Measurements from ENCODE around the gene CDH15. TPM values are rescaled to one million over a fixed set of nuclear protein-coding genes. Genes with fewer than 3 reads are reported as not detected.

Gene CDH15
- total and polyA plus RNA-seq, 9 of the 15 experiments (the other 6 are each of a cell fraction or from before 2014, with no cell fraction given), result 0.07 to 0.18 TPM; not detected in 7

DNA sequence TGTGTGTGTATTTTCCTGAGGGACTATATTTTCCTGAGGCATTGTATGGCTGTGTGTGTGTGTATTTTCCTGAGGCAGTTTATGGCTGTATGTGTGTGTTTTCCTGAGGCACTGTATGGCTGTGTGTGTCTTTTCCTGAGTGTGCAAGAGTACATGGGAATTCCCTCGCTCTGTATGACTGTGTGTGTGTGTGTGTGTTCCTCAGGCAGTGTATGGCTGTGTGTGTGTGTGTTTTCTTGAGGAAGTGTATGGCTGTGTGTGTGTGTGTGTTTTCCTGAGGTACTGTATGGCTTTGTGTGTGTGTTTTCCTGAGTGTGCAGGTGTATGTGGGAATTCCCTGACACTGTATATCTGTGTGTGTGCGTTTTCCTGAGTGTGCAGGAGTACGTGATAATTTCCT lies 50.1 kb downstream of the CDH15 start:
- no peak for FAIRE-seq
- CTCF ChIA-PET (ENCODE audit: low intra/inter-chr PET ratio), result no interaction called here

DNA sequence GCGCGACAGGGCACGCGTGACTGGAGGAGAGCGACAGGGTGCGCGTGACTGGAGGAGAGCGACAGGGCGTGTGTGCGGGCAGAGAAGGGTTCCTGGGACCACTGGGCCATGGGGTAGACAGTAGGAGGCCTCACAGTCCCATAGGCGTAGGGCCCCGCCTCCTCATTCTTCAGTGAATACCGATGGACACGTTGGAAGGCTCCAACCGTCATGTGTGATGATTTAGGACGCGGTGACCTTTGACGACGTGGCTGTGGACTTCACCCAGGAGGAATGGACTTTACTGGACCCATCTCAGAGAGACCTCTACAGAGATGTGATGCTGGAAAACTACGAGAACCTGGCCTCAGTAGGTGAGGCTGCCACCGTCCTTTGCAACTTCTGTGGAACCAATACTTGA lies 51.4 kb downstream of the CDH15 start:
- DNase-seq (ENCODE audit: extremely low read depth in 1 of 4, low spot score in 3 of 4), result no peak
- Histone ChIP-seq H3K9me1 (ENCODE audit: control insufficient read depth, insufficient read depth, low read length) (no peaks in the 10 kb centered on the region), H3K9me3 (replicated peaks; ENCODE audit: control insufficient read depth, insufficient read depth, low read depth, low read length) (peaks cover 24% of the 10 kb centered on the region), H2AFZ (ENCODE audit: low read depth, low read length) (no peak overlapping the region), H4K20me1 (replicated peaks; ENCODE audit: control insufficient read depth, insufficient read depth, low read length) (no peaks in the 10 kb centered on the region), H3K9ac (ENCODE audit: insufficient read depth in 1 of 2, low read depth in 2 of 2, low read length in 2 of 2) (no peak overlapping the region), H3K27me3 (ENCODE audit: control insufficient read depth in 2 of 2, insufficient read depth in 2 of 2, low read length in 2 of 2) (no peaks in the 10 kb centered on the region), H3K27ac (ENCODE audit: extremely low read depth, low read depth, low read length) (no peak overlapping the region), H3K4me3 (no peak overlapping the region), H3K4me2 (ENCODE audit: insufficient read depth, low read length) (no peak overlapping the region), H3K79me2 (ENCODE audit: control insufficient read depth, insufficient read depth, low read length) (peaks cover 22% of the 10 kb centered on the region), H3K36me3 (ENCODE audit: control insufficient read depth, insufficient read depth, low read length) (peaks cover 73% of the 10 kb centered on the region), H3K4me1 (replicated peaks in 1 of 2; ENCODE audit: control insufficient read depth in 2 of 2, insufficient read depth in 2 of 2, low read length in 2 of 2) (peaks cover 13 to 14% of the 10 kb centered on the region in 2 experiments; a peak in 4 of 5 replicates)
- no peak for FAIRE-seq
- BruUV-seq (replicated peaks), result no TSS peak
- intact Hi-C loops (cut with micrococcal nuclease), result no loop called here
- POLR2A ChIA-PET, result no interaction called here
- in situ Hi-C loops (cut with MboI), result no loop called here
- CTCF ChIA-PET (ENCODE audit: low intra/inter-chr PET ratio), result interaction anchor here (0.6 kb wide), 1 partner anchor 267 kb away, joined by 3 read pairs; no protein-coding TSS in a partner anchor
- ATAC-seq, result no peak
- WGBS (ENCODE audit: insufficient coverage, low coverage, missing lambda C conversion rate), result 97% methylated on average over 21 of the region's 21 CpGs
- no peak for TF ChIP-seq EP300 (IDR thresholded peaks at IDR 0.05; ENCODE audit: low read length)
- TF ChIP-seq ZNF41 (CRISPR knock-in tag; conservative IDR thresholded peaks at IDR 0.05), result no peak
- no peak for TF ChIP-seq BDP1 (IDR thresholded peaks at IDR 0.05; ENCODE audit: insufficient read depth, insufficient read length)
- TF ChIP-seq ZNF778 (CRISPR knock-in tag; IDR thresholded peaks at IDR 0.05), result no peak
- no peak for TF ChIP-seq CC2D1A (IDR thresholded peaks at IDR 0.05)
- TF ChIP-seq CREBBP (IDR thresholded peaks at IDR 0.05; ENCODE audit: low read depth, low read length), result no peak
- no peak for TF ChIP-seq ETV5 (CRISPR knock-in tag; IDR thresholded peaks at IDR 0.05; ENCODE audit: low read depth)
- TF ChIP-seq SNIP1 (IDR thresholded peaks at IDR 0.05; ENCODE audit: low read depth), result no peak
- TF ChIP-seq, protein P1, sequence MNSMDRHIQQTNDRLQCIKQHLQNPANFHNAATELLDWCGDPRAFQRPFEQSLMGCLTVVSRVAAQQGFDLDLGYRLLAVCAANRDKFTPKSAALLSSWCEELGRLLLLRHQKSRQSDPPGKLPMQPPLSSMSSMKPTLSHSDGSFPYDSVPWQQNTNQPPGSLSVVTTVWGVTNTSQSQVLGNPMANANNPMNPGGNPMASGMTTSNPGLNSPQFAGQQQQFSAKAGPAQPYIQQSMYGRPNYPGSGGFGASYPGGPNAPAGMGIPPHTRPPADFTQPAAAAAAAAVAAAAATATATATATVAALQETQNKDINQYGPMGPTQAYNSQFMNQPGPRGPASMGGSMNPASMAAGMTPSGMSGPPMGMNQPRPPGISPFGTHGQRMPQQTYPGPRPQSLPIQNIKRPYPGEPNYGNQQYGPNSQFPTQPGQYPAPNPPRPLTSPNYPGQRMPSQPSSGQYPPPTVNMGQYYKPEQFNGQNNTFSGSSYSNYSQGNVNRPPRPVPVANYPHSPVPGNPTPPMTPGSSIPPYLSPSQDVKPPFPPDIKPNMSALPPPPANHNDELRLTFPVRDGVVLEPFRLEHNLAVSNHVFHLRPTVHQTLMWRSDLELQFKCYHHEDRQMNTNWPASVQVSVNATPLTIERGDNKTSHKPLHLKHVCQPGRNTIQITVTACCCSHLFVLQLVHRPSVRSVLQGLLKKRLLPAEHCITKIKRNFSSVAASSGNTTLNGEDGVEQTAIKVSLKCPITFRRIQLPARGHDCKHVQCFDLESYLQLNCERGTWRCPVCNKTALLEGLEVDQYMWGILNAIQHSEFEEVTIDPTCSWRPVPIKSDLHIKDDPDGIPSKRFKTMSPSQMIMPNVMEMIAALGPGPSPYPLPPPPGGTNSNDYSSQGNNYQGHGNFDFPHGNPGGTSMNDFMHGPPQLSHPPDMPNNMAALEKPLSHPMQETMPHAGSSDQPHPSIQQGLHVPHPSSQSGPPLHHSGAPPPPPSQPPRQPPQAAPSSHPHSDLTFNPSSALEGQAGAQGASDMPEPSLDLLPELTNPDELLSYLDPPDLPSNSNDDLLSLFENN (IDR thresholded peaks at IDR 0.05; ENCODE audit: low read depth in 2 of 2, low read length in 2 of 2), result no peak
- TF ChIP-seq TOE1 (IDR thresholded peaks at IDR 0.05; ENCODE audit: borderline replicate concordance), result no peak
- no peak for TF ChIP-seq TOE1 (CRISPR knock-in tag; IDR thresholded peaks at IDR 0.05; ENCODE audit: borderline replicate concordance, low read depth)
- TF ChIP-seq, protein P2, sequence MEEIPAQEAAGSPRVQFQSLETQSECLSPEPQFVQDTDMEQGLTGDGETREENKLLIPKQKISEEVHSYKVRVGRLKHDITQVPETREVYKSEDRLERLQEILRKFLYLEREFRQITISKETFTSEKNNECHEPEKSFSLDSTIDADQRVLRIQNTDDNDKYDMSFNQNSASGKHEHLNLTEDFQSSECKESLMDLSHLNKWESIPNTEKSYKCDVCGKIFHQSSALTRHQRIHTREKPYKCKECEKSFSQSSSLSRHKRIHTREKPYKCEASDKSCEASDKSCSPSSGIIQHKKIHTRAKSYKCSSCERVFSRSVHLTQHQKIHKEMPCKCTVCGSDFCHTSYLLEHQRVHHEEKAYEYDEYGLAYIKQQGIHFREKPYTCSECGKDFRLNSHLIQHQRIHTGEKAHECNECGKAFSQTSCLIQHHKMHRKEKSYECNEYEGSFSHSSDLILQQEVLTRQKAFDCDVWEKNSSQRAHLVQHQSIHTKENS (CRISPR knock-in tag; IDR thresholded peaks at IDR 0.05), result no peak

More for the DNA sequence above, 50.1 kb downstream of the CDH15 start:
- no peaks in the 10 kb centered on the region for H4K20me1 ChIP-seq (replicated peaks; ENCODE audit: control insufficient read depth, insufficient read depth, low read length)
- H3K4me3 ChIP-seq, result no peak overlapping the region
- H3K4me1 ChIP-seq (replicated peaks in 1 of 2; ENCODE audit: control insufficient read depth in 2 of 2, insufficient read depth in 2 of 2, low read length in 2 of 2), result peaks cover 15 to 23% of the 10 kb centered on the region in 2 experiments; a peak in 4 of 5 replicates
- no peak overlapping the region for H3K4me2 ChIP-seq (ENCODE audit: insufficient read depth, low read length)
- peaks cover 59% of the 10 kb centered on the region for H3K36me3 ChIP-seq (ENCODE audit: control insufficient read depth, insufficient read depth, low read length)
- POLR2A ChIA-PET, result no interaction called here
- no peaks in the 10 kb centered on the region for H3K27me3 ChIP-seq (ENCODE audit: control insufficient read depth in 2 of 2, insufficient read depth in 2 of 2, low read length in 2 of 2)
- ATAC-seq, result no peak
- intact Hi-C loops (cut with micrococcal nuclease), result no loop called here
- H2AFZ ChIP-seq (ENCODE audit: low read depth, low read length), result no peak overlapping the region
- H3K9me3 ChIP-seq (replicated peaks; ENCODE audit: control insufficient read depth, insufficient read depth, low read depth, low read length), result peaks cover 10% of the 10 kb centered on the region
- H3K27ac ChIP-seq (ENCODE audit: extremely low read depth, low read depth, low read length), result no peak overlapping the region
- DNase-seq (ENCODE audit: extremely low read depth in 1 of 4, low spot score in 3 of 4), result no peak
- 95% methylated on average over 3 of the region's 3 CpGs for WGBS (ENCODE audit: insufficient coverage, low coverage, missing lambda C conversion rate)
- H3K9me1 ChIP-seq (ENCODE audit: control insufficient read depth, insufficient read depth, low read length), result no peaks in the 10 kb centered on the region
- in situ Hi-C loops (cut with MboI), result no loop called here
- TF ChIP-seq SUPT5H (IDR thresholded peaks at IDR 0.05) (peak; percentile 31; the same call in 1 of the 2 replicates), ILF3 (IDR thresholded peaks at IDR 0.05; ENCODE audit: borderline replicate concordance) (no peak), POLR2A (conservative IDR thresholded peaks at IDR 0.05) (0 out of 2 replicates have a peak, but pooled peaks have one; percentile 29)
- no TSS peak for BruUV-seq (replicated peaks)
- no peak overlapping the region for H3K9ac ChIP-seq (ENCODE audit: insufficient read depth in 1 of 2, low read depth in 2 of 2, low read length in 2 of 2)
- peaks cover 32% of the 10 kb centered on the region for H3K79me2 ChIP-seq (ENCODE audit: control insufficient read depth, insufficient read depth, low read length)

Data from K562 (cell line).